Measurements from ENCODE around the gene GRAP2. TPM values are rescaled to one million over a fixed set of nuclear protein-coding genes. Genes with fewer than 3 reads are reported as not detected.

The GRAP2 gene
- total RNA-seq, 1 experiment from 2014 or later: 0.42 TPM

GRCh38 chr22:39984746-39985145 is 83.9 kb downstream of the GRAP2 start (continued):
- no peak for TF ChIP-seq SP1 (IDR thresholded peaks at IDR 0.05; ENCODE audit: low read depth)
- no peak for TF ChIP-seq FOSL1 (IDR thresholded peaks at IDR 0.05; ENCODE audit: low read depth)
- no peak for TF ChIP-seq TCF7L2 (IDR thresholded peaks at IDR 0.05; ENCODE audit: borderline replicate concordance, extremely low read depth, insufficient read depth, insufficient read length)
- TF ChIP-seq ZNF274 (IDR thresholded peaks at IDR 0.05; ENCODE audit: low read depth, low read length): no peak

GRCh38 chr22:39985383-39986035 is 84.6 kb downstream of the GRAP2 start:
- Histone ChIP-seq H2AFZ (ENCODE audit: low read depth, low read length, poor library complexity, severe bottlenecking) (no peak overlapping the region), H3K27me3 (ENCODE audit: insufficient read depth, low read length) (no peaks in the 10 kb centered on the region), H3K4me3 (replicated peaks in 1 of 2; ENCODE audit: low read depth in 1 of 2, low read length in 2 of 2) (no peak overlapping the region), H3K4me2 (ENCODE audit: low read length) (no peak overlapping the region), H3K9me2 (ENCODE audit: insufficient read depth) (no peaks in the 10 kb centered on the region), H3K9me3 (ENCODE audit: control insufficient read depth in 1 of 2, insufficient read depth in 1 of 2, low read depth in 1 of 2, low read length in 2 of 2) (no peaks in the 10 kb centered on the region), H3K36me3 (ENCODE audit: control insufficient read depth in 1 of 2, insufficient read depth in 2 of 2, low read length in 2 of 2) (no peaks in the 10 kb centered on the region), H3K4me1 (ENCODE audit: control insufficient read depth in 1 of 2, insufficient read depth in 2 of 2, low read length in 2 of 2) (no peaks in the 10 kb centered on the region), H3K9ac (ENCODE audit: low read length) (no peak overlapping the region), H3K27ac (ENCODE audit: low read depth, low read length) (no peak overlapping the region), H4K20me1 (ENCODE audit: insufficient read depth) (no peaks in the 10 kb centered on the region), H3K79me2 (ENCODE audit: insufficient read depth, low read length) (no peaks in the 10 kb centered on the region)
- BruUV-seq (replicated peaks): no TSS peak
- intact Hi-C loops (cut with micrococcal nuclease): no loop called here
- POLR2A ChIA-PET: no interaction called here
- RAD21 ChIA-PET (ENCODE audit: low non-redundant PET in 1 of 2, low total read pairs in 2 of 2, uncharacterized antibody in 2 of 2, unreplicated experiment in 2 of 2): no interaction called here
- no peak for ATAC-seq
- DNase-seq (ENCODE audit: low read depth, low spot score): no peak
- TF ChIP-seq ATF3 (IDR thresholded peaks at IDR 0.05) (no peak), ZNF274 (IDR thresholded peaks at IDR 0.05; ENCODE audit: low read depth, low read length) (no peak), EGR1 (IDR thresholded peaks at IDR 0.05; ENCODE audit: low read depth) (no peak), EZH2phosphoT487 (IDR thresholded peaks at IDR 0.05; ENCODE audit: borderline replicate concordance) (no peak), EZH2 (IDR thresholded peaks at IDR 0.05) (no peak), ZBTB33 (IDR thresholded peaks at IDR 0.05; ENCODE audit: extremely low read depth, insufficient replicate concordance, low read length) (no peak), YY1 (IDR thresholded peaks at IDR 0.05; ENCODE audit: extremely low read depth, insufficient replicate concordance, low read depth, low read length) (no peak), ZFX (IDR thresholded peaks at IDR 0.05) (no peak), SIN3A (IDR thresholded peaks at IDR 0.05; ENCODE audit: low read depth) (no peak), JUND (IDR thresholded peaks at IDR 0.05) (no peak), POLR2AphosphoS5 (IDR thresholded peaks at IDR 0.05; ENCODE audit: low read depth, low read length) (no peak), ELF1 (IDR thresholded peaks at IDR 0.05; ENCODE audit: borderline replicate concordance, low read depth) (no peak), CEBPB (IDR thresholded peaks at IDR 0.05; ENCODE audit: low read depth) (no peak), RAD21 (IDR thresholded peaks at IDR 0.05; ENCODE audit: low read depth) (no peak), CBX3 (IDR thresholded peaks at IDR 0.05; ENCODE audit: low read depth) (no peak), SP1 (IDR thresholded peaks at IDR 0.05; ENCODE audit: low read depth) (no peak)
- CTCF ChIA-PET: no interaction called here
